Suppressor macrophage treated with lipopolysaccharide for 1 hour (primary cell): ENCODE data around the gene MARCHF4.

Experiments
- DNase-seq, 3 donors: peaks; one replicate each; pipeline ENCODE4 v3.0.0-alpha.2; 2020 to 2022

MARCHF4 gene

DNA sequence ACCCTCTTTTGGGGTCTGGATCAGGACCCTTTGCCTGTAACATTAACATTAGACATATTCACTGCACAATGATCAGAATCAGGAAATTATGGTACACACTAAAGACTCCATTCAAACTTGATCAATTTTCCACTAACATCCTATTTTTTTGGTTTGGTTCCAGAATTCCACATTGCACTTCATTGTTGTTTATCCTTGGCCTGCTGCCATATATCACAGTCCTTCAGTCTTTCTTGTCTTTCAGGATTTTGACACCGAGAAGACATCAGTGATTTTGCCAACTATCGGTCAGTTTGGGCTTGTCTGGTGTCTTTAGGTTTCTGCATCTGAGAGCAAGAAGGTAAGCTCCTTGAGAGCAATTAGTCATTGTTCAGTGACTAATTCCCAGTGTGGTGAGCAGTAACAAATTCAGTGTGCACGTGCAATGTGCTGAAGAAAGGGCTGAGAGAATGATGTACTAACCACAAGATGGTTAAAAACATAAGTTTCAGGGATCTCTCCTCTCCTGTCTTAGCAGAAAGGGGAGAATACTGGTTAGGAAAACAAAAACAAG lies 23.5 kb downstream of the MARCHF4 start:
- peak in 1 of 3 donors; percentile 19 for DNase-seq

DNA sequence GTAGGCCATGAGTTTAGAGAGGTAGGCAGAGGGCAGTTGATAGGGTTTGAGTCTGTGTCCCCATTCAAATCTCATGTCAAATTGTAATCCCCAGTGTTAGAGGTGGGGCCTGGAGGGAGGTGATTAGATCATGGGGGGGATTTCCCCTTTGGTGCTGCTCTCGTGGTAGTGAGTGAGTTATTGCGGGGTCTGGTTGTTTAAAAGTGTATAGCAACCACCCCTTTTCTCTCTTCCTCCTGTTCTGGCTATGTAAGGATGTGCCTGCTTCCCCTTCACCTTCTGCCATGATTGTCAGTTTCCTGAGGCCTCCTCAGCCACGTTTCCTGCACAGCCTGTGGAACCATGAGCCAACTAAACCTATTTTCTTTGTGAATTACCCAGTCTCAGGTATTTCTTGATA lies 25.5 kb downstream of the MARCHF4 start:
- DNase-seq: peak; percentile 23 to 36 (median 24)

DNA sequence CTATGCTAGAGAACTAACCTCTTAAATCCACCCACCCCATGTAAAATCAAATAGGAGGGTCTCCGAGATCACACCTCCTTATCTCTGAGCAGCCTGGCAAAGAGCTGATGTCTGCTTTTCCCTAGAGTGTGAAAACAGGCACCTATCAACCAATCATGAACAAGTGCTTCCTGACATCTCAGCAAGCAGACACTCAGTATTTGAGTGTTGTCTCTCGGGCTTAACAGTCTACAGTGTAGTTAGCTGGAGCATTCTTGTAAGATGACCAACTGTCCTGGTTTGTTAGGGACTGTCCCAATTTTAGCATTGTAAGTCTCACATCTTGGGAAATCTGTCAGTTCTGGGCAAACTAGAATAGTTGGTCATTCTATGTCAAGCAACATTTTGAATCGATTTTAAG lies 26.4 kb downstream of the MARCHF4 start:
- no peak for DNase-seq

DNA sequence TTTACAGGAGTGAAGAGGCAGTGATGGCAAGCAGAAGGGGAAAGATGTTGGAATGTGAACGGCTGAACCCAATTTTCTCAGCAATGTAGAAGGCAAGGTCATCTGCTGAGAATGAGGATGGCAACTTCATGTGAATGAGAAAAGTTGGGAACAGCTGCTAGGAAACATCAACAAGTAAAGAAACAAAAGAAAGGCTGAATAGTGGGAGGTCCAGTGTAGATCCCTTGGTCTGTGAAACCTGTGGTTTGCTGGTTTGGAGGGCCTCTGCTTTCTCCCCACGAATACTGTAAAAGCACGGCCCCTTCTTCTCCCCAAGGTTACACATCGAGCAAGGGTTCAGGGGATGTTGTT lies 27.4 kb downstream of the MARCHF4 start:
- no peak for DNase-seq

DNA sequence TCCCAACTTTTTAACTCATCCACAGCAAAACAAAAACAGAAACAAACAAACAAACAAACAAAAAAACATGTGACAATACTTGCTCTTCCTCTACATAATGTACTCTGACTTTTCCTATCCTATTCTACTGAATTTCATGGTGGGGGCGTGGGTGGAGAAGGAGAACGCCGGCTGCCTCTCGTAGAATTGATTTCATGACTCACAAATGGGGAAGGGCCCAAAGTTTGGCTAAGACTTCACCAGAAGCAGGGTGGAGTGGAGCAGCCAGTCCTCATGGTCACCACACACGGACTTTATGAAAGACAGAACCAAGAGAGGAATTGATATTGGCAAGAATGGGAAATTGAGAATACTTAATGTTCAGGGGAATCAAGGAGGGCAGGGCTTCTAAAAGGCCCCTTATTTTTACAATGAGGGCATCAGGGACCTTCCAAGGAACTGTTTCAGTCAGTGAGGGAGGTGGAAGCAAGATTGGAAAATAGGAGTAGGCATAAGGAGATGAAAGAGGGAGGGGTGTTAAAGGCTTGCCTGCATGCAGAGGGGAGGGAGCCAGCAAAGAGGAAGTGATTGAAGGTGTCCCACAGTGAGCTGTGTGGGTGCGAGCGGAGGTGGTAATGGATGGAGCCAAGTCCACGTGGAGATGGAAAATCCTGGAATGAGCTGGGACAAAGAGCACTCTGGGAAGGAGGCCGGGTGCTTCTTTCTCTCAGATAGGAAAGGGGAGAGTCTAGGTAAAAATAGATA lies 27.9 kb downstream of the MARCHF4 start:
- DNase-seq: peak in 1 of 3 donors; percentile 19

DNA sequence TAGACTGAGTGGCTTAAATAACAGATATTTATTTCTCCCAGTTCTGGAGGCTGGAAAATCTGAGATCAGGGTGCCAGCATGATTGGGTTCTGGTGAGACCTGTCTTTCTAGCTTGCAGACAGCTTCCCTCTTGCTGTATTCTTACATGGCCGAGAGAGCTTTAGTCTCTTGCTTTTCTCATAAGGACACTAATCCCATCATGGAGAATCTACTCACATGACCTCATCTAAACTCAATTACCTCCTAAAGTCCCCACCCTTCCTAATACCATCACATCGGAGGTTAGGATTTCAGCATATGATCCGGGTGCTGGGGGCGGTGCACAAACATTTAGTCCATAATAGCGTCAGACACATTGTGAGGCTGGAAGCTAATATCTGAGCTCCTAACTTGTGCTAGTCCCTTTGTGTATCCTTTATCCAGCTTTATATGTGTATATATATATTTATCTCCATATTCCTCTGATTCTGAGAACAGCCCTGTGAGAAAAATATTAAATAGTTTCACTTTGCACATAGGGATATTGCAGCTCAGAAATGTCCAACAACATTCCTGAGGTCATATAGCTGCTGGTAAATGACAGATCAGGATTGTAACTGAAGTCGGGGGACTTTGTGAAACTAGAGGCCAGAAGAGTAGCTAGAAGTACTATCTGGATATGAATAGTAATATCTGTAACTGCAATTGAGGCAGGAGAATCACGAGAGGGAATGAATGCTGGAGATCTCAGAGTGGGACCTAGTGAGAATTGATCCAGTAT lies 28.9 kb downstream of the MARCHF4 start:
- no peak for DNase-seq

DNA sequence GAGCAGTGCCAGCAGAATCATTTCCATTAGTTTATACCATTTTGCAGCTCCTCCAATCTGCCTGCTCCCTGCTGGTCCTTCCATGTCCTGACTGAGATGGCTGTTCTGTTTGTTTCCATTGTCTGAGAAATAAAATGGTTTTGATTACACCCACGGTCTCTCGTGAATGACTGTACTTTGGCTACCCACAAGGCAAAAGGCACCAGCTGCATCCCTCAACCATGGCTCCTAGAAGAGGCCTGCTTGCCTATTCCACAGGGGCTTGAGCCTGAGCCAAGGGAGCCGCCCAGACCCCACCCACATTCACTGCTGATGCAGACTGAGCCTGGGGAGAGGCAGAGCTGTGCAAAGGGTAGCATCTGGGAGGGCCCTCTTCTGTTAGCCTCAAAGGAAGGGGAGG lies 31.2 kb downstream of the MARCHF4 start:
- no peak for DNase-seq

DNA sequence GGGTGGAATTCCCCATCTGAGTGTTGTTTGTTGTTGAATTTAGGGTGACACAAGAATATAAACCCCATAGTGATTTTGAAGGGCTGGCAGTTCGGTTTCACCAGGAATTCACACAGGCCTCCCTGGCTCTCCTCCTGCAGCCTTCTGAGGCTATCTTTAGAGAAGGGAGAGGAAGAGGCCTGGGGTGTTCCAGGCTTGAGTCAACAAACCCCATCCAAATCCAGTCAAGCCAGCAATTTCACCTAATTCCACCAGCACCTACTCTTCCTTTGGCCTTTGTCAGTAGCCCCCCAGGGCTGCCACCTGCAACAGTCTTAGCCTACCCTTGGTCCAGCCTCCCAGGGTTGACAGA lies 32.0 kb downstream of the MARCHF4 start:
- no peak for DNase-seq

DNA sequence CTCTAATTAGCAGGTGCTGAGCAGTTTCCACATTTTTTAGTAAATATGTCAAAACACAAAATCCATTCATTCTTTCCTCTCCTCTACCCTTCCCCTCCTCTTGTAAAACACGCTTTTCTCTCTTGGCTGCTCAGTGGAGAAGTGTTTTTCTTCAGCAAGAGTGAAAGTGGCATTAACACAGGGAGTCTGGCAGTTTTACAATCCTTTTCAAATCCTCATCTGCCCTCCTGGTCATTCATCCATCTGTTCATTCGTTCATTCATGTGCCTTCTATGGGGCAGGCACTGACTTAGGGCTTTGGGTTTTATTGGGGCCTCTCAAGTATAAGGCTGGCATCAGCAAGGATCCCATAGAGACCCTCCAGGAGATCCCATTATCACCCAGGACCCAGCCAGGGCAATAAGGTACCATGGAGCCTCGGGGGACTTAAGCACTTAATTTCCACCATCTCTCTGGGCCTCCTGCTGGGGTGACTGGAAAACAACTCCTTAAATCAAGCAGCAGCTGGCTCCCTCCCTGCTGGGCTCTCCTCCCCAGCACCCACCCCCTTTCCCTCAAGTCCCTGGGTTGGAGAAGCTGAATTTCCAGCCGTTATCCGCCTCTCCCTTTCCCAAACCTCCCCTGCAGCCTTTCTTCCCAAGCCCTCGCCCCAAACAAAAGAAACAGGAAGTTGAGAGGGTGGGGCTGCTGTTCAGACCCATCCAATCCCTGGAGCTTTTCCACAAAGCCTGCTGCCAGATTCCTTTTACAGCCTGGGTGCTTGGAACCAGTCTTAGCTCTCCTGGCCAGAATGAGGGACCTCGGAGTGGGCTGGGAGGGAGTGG lies 32.6 kb downstream of the MARCHF4 start:
- no peak for DNase-seq

DNA sequence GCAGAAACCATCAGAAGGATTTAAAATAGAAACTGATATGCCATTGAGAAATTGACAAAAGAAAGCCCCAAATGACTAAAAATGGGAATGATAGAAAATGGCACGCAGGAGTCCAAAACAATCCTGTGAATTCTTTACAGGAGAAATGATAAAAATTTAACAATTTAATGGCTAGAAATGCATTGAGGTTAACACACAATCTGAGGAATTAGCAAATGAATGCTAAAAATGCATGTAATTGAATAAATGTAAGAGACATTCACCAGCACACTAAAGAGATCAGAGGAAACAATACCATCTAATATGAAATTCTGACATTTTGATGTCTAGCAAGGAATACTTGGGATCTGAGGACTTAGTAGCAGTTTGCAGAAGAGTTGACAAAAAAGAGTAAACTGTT lies 37.0 kb downstream of the MARCHF4 start:
- DNase-seq: no peak

DNA sequence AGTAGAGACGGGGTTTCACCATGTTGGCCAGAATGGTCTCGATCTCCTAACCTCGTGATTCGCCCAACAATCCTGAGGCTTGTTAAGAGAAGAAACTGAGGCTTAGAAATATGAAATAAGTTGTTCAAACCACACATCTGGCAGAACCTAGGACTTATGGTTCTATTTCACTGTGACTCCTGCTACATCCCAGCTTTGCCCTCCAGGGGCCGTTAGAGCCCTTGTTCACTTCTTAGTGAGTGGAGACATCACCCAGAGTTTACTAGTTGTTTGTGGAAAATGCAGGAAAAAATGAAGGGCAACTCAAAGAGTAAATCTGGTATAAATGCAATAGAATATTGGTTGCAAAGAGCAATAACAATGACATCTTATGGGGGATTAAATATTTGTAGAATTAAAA lies 43.9 kb downstream of the MARCHF4 start:
- DNase-seq: peak in 1 of 3 donors; percentile 14

DNA sequence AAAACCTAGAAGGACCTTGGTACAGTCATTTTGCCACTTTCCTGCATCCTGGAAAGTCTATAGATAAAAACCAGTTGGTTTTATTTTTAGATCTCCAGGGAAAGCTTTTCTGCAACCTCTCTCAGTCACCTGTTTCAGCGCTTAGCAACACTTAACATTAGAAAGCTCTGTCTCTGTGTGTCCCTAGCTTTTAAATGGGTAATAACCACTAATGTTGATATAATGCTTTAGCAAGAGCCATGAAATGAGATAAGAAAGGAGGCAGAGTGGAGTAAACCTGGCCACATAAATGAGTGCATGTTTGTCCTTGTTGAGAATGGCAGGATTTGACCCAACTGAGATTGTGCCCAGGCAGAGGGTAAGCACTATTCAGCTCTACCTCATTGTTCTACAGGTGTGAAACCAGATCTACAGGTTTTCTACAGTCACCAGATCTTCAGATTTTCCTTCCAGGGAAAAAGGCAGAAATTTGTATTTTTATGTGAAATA lies 44.8 kb downstream of the MARCHF4 start:
- no peak for DNase-seq
